ENCODE results near the gene DSTYK.
"Not testable (repeated sequence)": the region's sequence is repeated elsewhere in the genome, so short reads cannot be mapped to it uniquely, and the experiment has no call there.

Gene DSTYK

GRCh38 chr1:205240118-205240517 lies 28.6 kb upstream of the DSTYK start:
- no peak for DNase-seq (ENCODE audit: low spot score)

DNA sequence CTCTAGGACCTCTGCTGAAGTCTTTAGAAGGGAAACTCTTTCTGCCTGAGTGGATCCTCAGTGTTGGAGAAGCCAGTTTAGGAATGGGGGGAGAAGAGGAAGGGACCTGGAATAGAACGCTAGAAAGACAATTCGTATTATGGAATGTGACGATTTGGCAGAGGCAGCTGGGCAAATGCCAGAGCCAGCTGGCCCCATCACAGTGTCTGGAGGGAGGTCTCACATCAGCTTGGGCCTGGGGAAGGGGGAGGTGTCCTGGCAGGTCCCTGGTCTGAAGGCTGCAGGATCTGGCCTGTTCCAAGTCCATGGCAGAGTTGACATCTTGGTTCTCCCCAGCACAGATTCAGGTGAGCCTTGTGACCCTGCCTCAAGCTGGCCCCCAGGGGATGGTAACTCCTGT lies 27.6 kb upstream of the DSTYK start:
- no peak for DNase-seq (ENCODE audit: low spot score)

DNA sequence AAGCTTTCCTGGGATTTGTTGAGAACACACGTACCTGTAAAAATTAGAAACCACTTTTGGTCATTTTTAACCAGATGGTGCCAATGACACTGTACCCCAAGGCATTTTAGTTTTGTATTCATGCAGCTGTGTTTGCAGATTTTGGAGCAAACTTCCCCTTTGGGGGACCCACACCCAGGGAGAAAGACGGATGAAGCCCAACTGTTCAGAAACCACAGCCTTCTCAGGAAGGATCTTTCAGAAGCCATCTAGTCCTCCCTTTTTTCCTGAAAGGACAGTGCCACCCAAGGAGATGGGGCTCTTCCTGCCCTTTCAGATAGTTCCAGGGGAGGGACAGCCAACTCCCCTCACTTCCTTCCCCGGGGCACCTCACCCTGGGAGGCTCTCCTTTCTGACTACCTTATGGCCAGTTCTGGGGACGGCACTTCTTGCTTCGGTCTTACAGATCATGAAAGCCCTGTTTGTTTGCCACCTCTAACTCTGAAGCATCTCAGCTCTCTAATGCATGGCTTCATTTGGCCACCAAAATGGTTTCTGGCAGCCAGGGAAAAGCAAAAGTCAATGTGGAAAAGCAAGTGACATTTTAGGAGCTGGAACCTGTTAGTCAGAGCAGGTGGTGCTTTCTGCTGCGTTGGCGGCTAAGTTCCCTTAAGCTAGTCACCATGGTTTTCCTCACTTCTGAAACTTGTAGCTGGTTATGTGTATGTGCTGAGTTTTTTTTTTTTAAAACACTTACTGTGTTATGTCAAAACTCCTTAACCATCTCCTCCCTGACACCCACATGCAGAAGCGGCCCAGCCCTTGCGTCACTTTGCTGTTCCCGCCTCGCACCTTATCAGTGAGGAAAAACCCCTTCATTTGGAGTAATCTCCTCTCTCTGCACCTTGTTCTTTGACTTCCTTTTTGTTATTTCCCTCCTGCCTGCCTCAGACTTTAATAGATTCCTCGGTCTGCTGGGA lies 26.3 kb upstream of the DSTYK start:
- peak; percentile 64 for DNase-seq (ENCODE audit: low spot score)

DNA sequence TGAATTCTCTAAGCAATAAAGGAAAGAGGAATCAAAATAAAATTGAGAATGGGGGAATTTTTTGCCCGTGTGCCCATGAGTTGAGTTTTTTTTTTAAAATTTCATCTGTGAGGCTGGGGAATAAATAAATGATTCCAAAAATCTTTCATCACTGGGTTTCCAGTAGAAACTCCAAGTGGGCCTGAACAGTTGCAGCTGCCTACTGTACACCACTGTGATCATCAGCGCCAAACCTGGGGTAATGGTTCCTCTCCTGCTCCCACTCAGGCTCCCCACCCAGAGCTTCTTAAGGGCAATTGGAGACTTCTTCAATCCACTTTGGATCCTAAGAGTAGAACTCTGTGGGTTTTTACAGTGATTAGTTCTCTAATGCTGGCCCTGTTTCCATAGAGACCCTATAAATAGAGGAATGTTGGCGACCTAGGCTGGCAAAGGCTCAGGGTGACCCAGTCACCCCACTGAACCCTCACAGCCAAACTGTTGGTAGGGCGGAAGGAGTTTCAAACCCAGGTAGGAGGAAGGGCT lies 25.5 kb upstream of the DSTYK start:
- DNase-seq (ENCODE audit: low spot score) = no peak

DNA sequence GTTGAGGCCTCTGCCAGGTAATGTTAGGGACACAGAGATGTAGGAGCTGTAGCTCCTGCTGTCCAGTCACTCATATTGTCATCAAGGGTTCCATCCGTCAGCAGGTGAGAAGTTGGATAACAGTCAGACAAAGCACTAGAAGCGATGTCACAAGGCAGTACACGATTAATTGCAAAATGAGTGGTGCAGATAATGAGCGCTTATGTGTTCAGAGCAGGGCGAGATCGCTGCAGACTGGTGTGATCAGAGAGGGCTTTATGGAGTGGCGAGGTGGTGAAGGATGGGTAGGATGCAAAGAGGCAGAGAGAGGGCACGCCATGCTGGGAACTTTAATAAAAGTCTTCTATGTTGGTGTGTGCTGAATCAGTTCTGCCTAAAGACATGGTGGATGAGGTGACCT lies 25.0 kb upstream of the DSTYK start:
- DNase-seq (ENCODE audit: low spot score) = no peak

DNA sequence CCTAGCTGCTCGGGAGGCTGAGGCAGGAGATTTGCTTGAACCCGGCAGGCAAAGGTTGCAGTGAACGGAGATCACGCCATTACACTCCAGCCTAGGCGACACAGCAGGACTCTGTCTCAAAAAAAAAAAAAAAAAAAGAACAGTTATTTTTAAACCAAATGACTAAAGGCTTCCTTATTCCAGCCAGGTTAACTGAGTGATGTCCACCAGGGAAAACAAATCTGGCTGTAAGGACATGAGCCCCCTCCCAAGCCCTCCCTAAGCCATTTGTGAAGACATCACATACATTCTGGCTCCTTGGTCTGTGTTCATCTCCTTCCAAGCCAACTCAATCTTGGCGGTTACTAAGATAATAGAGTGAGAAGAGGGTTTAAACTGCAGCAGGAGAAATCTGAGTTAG lies 24.4 kb upstream of the DSTYK start:
- no peak for DNase-seq (ENCODE audit: low spot score)

- DNase-seq (ENCODE audit: low spot score) = not testable (repeated sequence)
These were observed 22.5 kb upstream of the DSTYK start for GRCh38 chr1:205233986-205234385.

GRCh38 chr1:205232945-205233397 lies 21.5 kb upstream of the DSTYK start:
- DNase-seq (ENCODE audit: low spot score) = no peak

DNA sequence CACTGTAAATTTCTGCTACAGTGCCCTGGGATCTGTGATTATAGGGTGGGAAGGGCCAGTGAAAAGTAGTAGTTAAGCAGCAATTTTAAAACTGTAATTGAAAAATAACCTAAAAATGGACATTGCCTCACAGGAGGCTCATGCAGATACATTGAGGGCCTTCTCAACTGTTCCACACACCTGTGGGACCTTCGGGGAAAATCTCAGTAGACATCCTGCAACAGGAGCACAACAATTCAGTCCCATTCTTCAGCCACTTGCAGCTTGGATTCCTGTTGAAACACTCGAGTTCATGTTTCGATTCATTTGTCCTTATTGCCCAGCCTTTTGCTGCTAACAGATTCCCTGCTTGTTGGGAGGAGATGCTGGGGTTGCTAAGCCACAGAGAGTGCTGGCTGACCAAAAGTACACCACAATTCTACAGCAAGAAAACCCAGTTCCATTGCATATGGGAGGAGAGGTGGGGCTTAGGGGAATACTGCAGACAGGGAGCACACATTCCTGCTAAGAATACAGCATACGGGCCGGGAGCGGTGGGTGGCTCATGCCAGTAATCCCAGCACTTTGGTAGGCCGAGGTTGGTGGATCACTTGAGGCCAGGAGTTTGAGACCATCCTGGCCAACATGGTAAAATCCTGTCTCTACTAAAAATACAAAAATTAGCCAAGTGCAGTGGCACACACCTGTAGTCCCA lies 20.8 kb upstream of the DSTYK start:
- DNase-seq (ENCODE audit: low spot score) = no peak

GRCh38 chr1:205230982-205231381 lies 19.5 kb upstream of the DSTYK start:
- DNase-seq (ENCODE audit: low spot score) = no peak

- peak; percentile 53 for DNase-seq (ENCODE audit: low spot score)
These were observed 18.6 kb upstream of the DSTYK start for GRCh38 chr1:205229916-205230700.

- peak; percentile 95 for DNase-seq (ENCODE audit: low spot score)
These were observed 17.9 kb upstream of the DSTYK start for GRCh38 chr1:205229399-205229871.

GRCh38 chr1:205228093-205228521 lies 16.6 kb upstream of the DSTYK start:
- DNase-seq (ENCODE audit: low spot score) = no peak

- DNase-seq (ENCODE audit: low spot score) = peak; percentile 97
These were observed 16.1 kb upstream of the DSTYK start, which contains the start of gene TMCC2 for GRCh38 chr1:205227584-205228013. TMCC2 (plus strand) TSS chr1:205227946; CDS start chr1:205228565, 619 bp downstream.

DNA sequence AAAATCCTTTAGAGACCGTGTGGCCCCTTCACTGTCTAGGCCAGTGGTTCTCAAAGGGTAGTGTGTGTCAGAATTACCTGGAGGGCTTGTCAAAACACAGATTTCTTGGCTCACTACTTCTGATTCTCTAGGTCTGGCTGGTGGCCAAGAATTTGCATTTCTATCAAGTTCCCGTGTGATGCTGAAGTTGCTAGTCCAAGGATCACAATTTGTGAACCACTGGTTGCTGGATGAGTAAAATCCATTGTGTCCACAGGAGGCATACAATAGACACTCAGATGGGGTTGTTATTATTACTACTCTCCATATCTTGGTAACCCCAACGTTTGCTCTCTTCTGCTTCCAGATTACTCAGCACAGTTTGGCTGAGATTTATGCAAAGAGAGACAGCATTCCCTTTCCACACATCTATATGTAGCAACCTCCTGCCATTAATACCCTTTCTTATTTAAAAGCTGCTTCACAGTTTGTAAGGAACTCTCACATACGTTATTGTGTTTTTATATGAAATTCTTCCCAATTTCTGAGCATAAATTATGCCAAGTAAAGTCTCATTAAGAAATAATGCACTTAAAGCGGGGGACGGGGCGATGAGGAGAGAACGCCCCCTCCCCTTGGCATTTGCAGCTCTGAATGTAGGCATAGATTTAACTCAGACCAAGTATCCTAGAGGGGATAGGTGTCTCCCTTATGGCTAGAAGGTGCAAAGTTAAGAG lies 15.5 kb upstream of the DSTYK start:
- DNase-seq (ENCODE audit: low spot score) = peak; percentile 52

- DNase-seq (ENCODE audit: low spot score) = no peak
These were observed 14.6 kb upstream of the DSTYK start for GRCh38 chr1:205225901-205226765.

- DNase-seq (ENCODE audit: low spot score) = no peak
These were observed 13.2 kb upstream of the DSTYK start for GRCh38 chr1:205224736-205225135.

DNA sequence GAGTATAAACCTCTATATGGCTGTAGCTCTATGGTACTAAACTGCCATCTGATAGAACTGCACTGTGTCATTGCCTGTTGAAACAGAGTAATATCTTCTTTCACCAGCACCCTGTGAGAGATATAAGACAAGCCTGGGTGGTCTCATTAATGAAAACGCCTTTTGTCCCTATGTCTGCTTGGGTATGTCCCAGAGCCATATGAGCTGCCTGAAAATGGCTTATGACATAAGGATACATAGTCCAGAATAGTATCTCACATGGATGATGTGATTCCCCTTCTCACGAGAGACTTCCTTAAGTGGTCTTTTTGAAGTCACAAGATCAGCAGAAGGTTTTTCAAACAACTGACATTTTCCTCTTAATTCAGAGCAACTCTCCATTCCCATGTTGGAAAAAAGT lies 8.9 kb upstream of the DSTYK start:
- no peak for DNase-seq (ENCODE audit: low spot score)

GRCh38 chr1:205217418-205217817 lies 5.9 kb upstream of the DSTYK start:
- DNase-seq (ENCODE audit: low spot score) = no peak

- no peak for DNase-seq (ENCODE audit: low spot score)
These were observed 5.1 kb upstream of the DSTYK start for GRCh38 chr1:205216588-205216987.
